Liver (tissue), 3 donors: ENCODE data around the gene USP37.

Experiments
- ATF3 ChIP-seq: IDR thresholded peaks from 2 replicates; pipeline ENCODE4 v1.6.1; 2016; ENCODE audit warnings: antibody characterized with exemption
- EGR1 ChIP-seq, 2 donors: IDR thresholded peaks; 2 replicates each; pipeline ENCODE4 v1.6.1; 2016 to 2018; ENCODE audit warnings: antibody characterized with exemption in 2 of 2, low read depth in 2 of 2
- HNF4G ChIP-seq: IDR thresholded peaks from 2 replicates; pipeline ENCODE4 v1.6.1; 2016; ENCODE audit warnings: antibody characterized with exemption
- JUND ChIP-seq, 2 donors: IDR thresholded peaks; 2 replicates each; pipeline ENCODE4 v1.6.1; 2016; ENCODE audit warnings: antibody characterized with exemption in 2 of 2
- RAD21 ChIP-seq, 2 donors: IDR thresholded peaks; 2 replicates each; pipeline ENCODE4 v1.6.1; 2016; ENCODE audit warnings: antibody characterized with exemption in 2 of 2, mild to moderate bottlenecking in 2 of 2
- TAF1 ChIP-seq: conservative IDR thresholded peaks from 2 replicates; pipeline ENCODE4 v1.6.1; 2016; ENCODE audit warnings: antibody characterized with exemption, mild to moderate bottlenecking
- TF ChIP-seq, protein P1 (sequence below): IDR thresholded peaks from 2 replicates; pipeline ENCODE4 v1.6.1; 2016; ENCODE audit warnings: antibody characterized with exemption, mild to moderate bottlenecking
- TF ChIP-seq, protein P2 (sequence below): fragments of 150-350 bp; IDR thresholded peaks from 2 replicates; pipeline ENCODE4 v1.5.1; 2017; ENCODE audit warnings: improper control_type of control experiment, low read depth, low read length; ENCODE audit not compliant: missing input control
- TF ChIP-seq, protein P3 (sequence below): IDR thresholded peaks from 2 replicates; pipeline ENCODE4 v1.6.1; 2016; ENCODE audit warnings: antibody characterized with exemption
- donor health status: healthy.
- donor health status: healthy.

DNA sequence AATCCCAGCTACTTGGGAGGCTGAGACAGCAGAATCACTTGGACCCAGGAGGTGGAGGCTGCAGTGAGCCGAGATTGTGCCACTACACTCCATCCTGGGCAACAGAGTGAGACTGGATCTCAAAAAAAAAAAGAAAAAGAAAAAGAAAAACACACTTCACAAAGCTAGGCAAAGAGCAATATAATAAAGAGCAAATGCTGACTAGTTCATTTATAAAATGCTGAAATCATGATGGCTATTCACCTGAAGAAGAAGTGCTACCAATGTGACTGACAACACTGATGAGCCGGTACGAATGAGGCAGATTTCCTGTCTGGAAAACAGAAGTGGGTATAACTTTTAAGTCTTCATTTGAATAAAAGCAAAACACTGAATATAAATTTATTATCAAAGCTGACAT is 111.3 kb downstream of the USP37 start:
- TF ChIP-seq, protein P1, sequence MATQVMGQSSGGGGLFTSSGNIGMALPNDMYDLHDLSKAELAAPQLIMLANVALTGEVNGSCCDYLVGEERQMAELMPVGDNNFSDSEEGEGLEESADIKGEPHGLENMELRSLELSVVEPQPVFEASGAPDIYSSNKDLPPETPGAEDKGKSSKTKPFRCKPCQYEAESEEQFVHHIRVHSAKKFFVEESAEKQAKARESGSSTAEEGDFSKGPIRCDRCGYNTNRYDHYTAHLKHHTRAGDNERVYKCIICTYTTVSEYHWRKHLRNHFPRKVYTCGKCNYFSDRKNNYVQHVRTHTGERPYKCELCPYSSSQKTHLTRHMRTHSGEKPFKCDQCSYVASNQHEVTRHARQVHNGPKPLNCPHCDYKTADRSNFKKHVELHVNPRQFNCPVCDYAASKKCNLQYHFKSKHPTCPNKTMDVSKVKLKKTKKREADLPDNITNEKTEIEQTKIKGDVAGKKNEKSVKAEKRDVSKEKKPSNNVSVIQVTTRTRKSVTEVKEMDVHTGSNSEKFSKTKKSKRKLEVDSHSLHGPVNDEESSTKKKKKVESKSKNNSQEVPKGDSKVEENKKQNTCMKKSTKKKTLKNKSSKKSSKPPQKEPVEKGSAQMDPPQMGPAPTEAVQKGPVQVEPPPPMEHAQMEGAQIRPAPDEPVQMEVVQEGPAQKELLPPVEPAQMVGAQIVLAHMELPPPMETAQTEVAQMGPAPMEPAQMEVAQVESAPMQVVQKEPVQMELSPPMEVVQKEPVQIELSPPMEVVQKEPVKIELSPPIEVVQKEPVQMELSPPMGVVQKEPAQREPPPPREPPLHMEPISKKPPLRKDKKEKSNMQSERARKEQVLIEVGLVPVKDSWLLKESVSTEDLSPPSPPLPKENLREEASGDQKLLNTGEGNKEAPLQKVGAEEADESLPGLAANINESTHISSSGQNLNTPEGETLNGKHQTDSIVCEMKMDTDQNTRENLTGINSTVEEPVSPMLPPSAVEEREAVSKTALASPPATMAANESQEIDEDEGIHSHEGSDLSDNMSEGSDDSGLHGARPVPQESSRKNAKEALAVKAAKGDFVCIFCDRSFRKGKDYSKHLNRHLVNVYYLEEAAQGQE: no peak
- TF ChIP-seq, protein P2, sequence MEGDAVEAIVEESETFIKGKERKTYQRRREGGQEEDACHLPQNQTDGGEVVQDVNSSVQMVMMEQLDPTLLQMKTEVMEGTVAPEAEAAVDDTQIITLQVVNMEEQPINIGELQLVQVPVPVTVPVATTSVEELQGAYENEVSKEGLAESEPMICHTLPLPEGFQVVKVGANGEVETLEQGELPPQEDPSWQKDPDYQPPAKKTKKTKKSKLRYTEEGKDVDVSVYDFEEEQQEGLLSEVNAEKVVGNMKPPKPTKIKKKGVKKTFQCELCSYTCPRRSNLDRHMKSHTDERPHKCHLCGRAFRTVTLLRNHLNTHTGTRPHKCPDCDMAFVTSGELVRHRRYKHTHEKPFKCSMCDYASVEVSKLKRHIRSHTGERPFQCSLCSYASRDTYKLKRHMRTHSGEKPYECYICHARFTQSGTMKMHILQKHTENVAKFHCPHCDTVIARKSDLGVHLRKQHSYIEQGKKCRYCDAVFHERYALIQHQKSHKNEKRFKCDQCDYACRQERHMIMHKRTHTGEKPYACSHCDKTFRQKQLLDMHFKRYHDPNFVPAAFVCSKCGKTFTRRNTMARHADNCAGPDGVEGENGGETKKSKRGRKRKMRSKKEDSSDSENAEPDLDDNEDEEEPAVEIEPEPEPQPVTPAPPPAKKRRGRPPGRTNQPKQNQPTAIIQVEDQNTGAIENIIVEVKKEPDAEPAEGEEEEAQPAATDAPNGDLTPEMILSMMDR: no peak
- TF ChIP-seq TAF1 (no peak), JUND (IDR thresholded peaks at IDR 0.05) (no peak), EGR1 (IDR thresholded peaks at IDR 0.05; ENCODE audit: low read depth in 2 of 2) (no peak), ATF3 (no peak), RAD21 (IDR thresholded peaks at IDR 0.05) (no peak), HNF4G (no peak)
- TF ChIP-seq, protein P3, sequence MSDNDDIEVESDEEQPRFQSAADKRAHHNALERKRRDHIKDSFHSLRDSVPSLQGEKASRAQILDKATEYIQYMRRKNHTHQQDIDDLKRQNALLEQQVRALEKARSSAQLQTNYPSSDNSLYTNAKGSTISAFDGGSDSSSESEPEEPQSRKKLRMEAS: no peak
